LNCaP clone FGC (cell line): ENCODE results near the gene KLHDC8B.

Source experiments
- DNase-seq: peaks from one replicate; pipeline ENCODE4 v3.0.0-alpha.2; 2011; ENCODE audit warnings: low read depth
- H3K4me3 ChIP-seq: 2 replicates; pipeline ENCODE4 v1.5.1; 2011; ENCODE audit warnings: mild to moderate bottlenecking, low read depth, low read length, control low read depth
- CTCF ChIP-seq: IDR thresholded peaks from 2 replicates; pipeline ENCODE4 v1.5.1; 2012; ENCODE audit warnings: mild to moderate bottlenecking; ENCODE audit not compliant: control insufficient read depth, insufficient read depth; ENCODE audit errors: extremely low read depth

Gene KLHDC8B

DNA sequence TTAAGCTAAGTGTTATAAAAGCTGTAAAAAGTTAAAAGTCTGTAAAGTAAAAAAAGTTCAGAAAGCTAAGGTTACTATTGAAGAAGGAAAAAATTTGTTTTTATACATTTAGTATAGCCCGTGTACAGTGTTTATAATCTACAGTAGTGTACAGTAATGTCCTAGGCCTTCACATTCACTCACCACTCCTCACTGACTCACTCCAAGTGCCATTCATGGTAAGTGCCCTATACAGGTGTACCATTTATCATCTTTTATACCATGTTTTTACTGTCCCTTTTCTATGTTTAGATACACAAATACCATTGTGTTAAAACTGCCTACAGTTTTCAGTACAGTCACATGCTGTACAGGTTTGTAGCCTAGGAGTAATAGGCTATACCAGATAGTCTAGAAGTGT, 14.1 kb upstream of the KLHDC8B start:
- no peak overlapping the region for H3K4me3 ChIP-seq
- DNase-seq = no peak
- no peak for TF ChIP-seq CTCF

DNA sequence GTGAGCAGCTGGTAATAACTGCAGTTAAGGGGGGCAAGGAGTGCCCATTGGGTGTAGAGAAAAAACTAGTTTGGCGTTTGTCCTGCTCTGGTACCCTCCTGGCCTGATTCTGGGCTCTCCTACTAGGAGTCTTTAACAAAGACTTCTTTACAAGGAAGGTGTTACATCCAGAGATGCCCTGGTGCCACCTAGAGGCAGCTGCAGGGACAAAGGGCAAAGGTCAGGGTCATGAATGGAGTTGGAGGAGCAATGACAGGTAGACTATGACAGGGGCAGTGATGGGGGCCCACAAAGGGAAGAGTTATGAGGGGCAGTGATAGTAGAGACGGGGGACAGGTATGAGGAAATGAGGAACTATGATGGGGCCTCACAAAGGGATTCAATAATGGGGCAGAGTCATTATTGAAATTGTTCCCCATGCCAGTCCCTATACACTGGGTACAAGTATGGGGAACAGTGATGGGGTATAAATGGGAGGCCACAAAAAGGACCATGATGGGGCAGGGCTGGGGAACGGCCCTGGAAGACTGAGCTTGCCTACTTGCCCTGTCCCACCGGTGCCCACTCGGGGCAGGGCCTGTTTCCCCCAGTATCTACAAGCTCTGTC, 13.2 kb upstream of the KLHDC8B start:
- peak; percentile 79 for TF ChIP-seq CTCF
- peak; percentile 11 for DNase-seq
- H3K4me3 ChIP-seq = no peak overlapping the region

DNA sequence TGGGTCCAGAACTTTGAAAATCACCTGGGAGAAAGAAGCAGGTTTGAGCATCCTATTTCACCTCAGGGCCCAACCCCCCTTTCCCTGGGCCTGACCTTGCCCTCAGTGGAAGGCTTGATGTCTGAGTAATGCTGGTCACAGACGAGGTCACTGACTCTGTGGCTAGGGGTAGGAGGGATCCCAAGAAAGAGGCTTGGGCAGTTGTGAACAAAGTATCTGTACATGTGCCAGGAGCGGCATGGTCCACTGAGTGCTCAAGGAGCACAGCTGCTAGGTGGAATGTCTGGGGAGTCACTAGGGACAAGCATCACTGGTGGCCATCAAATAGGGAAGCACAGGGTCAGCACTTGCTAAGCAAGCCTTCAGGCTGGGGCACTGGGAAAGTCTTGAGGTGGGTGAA, 12.6 kb upstream of the KLHDC8B start:
- TF ChIP-seq CTCF = no peak
- no peak overlapping the region for H3K4me3 ChIP-seq
- DNase-seq = no peak

- H3K4me3 ChIP-seq = no peak overlapping the region
- DNase-seq = no peak
- TF ChIP-seq CTCF = no peak
Observed at GRCh38 chr3:49161197-49161596, 10.2 kb upstream of the KLHDC8B start.

- DNase-seq = no peak
- TF ChIP-seq CTCF = no peak
- H3K4me3 ChIP-seq = no peak overlapping the region
Observed at GRCh38 chr3:49161808-49162530, 9.4 kb upstream of the KLHDC8B start.

- TF ChIP-seq CTCF = no peak
- no peak overlapping the region for H3K4me3 ChIP-seq
- DNase-seq = no peak
Observed at GRCh38 chr3:49162751-49163419, 8.5 kb upstream of the KLHDC8B start.
